Measurements from ENCODE around the gene ADAD2.

ADAD2 gene

DNA sequence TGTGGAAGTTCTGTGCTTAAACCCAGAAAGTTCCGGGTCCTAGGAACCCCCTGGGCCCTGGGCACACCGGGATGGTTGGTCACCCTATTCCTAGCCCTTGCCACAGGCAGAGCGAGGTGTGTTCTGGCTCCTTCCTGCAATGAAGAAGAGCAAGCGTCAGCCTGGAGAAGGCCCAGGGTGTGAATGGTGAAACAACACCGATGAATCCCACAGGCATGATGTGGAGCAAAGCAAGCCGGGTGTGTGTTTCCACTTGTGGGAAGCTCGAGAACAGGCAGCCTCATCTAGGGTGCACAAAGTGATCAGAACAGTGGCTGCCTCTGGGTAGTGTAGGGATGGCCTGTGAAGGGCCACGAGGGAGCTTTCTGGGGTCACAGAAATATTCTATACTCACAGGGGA lies 35.1 kb downstream of the ADAD2 start:
- no peak for DNase-seq

DNA sequence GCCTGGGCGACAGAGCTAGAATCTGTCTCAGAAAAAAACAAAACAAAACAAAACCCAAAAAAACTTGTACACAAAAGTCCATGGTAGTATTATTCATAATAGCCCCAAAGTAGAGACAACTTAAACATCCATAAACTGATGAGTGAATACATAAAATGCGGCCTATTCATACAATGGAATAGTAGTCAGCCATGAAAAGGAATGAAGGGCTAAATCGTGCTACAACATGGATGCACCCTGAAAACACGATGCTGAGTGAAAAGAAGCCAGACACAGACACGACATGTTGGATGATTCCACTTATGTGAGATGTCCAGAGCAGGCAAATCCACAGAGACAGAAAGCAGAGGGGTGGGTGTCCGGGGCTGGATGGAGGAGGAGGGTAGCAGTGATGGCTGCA lies 36.6 kb downstream of the ADAD2 start:
- DNase-seq = no peak

DNA sequence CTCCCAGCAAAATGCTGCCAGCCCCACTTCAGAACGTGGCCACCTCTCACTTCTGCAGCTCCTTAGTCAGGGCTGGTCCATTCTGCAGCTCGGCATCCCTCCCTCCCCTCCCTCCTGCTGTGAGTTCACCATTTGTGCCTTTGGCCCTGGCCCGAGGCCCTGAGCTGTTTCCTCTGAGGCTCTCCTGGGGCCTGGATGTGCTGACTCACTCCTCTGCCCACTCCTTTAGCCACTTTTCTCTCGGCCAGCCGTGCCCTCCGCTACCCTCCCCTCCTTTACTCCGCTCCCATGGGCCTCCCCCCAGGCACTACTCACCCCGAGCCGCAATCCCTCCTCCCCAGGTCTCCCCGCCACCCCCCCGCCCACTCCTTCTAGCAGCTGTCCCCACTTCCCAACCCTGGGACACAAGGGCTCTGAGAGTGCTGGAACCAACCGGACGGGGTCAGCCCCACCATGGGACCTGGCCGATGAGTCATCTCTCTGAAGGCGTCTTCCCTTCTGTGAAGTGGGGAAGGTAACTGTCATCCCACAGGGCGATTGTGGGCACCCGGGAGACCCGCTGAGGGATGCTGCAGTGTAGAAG lies 37.4 kb downstream of the ADAD2 start:
- peak; percentile 86 for DNase-seq

DNA sequence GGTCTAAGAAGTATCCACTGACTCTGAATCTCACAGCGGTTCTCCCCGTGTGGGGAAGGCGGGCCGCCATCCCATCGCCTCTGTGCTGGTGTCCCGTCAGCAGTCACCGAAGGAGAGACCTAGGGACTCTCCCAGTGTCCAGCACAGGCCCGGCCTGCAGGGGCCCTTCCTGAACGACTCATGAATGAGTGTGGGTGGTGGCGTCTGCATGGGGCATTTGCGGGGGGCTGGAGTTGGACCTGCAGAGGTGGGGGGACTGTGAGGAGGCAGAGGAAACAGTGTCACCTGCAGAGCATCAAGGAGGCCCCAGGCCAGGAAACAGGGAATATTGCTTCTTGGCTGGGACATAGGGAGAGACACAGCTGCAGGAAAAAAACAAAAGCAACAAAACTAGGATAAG lies 38.5 kb downstream of the ADAD2 start:
- DNase-seq = peak; percentile 35

DNA sequence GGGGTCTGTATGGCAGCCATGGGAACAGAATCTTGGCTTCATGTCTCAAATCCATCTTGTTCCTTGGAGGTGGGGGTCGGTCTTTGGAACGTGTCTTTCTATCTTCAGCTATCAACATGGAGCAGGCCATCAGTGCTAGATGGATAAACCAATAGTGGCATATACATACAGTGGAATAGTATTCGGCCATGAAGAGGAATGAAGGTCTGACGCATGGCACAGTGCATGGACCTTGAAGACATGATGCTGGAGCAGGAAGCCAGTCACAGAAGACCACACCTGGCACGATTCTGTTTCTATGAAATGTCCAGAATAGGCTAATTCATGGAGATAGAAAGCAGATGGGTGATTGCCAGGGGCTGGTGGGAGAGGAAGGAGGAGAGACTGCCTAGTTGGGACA lies 41.1 kb downstream of the ADAD2 start:
- DNase-seq = no peak

DNA sequence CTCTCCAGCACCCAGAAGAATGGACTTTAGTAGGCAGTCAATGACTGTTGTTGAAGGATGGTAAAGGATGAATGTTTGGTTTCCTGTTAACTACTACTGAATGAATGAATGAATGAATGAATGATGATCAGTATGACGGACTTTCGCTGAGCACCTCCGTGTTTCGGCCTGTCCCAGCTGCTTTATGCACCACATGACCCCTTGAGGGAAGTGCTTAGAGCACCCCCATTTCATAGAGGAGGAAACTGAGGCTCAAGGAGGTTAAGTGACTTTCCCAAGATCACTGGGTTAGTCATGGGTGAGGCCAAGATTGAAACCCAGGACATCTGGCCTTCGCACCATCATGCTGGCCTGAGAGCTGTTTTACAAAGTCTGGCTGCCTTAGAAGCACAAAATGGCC lies 42.0 kb downstream of the ADAD2 start:
- DNase-seq = no peak

DNA sequence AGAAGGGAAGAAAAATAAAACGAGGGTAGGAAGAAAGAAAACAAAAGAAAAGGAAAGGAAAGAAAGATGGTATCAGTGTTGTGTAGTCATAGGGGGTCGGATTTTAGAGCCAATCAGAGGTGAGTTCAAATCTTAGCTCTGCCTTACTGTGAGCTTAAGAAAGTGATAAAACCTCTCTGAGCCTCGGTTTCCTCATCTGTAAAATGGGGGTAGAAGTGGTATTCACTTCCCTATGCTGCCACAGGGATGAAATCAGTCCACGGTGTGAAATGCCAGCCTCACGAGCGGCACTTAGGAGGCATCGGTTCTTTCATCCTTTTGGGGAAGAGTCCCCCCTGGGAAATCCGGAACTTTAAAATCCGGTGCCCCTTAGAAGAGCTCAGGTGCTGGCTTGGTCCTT lies 42.8 kb downstream of the ADAD2 start:
- no peak for DNase-seq

DNA sequence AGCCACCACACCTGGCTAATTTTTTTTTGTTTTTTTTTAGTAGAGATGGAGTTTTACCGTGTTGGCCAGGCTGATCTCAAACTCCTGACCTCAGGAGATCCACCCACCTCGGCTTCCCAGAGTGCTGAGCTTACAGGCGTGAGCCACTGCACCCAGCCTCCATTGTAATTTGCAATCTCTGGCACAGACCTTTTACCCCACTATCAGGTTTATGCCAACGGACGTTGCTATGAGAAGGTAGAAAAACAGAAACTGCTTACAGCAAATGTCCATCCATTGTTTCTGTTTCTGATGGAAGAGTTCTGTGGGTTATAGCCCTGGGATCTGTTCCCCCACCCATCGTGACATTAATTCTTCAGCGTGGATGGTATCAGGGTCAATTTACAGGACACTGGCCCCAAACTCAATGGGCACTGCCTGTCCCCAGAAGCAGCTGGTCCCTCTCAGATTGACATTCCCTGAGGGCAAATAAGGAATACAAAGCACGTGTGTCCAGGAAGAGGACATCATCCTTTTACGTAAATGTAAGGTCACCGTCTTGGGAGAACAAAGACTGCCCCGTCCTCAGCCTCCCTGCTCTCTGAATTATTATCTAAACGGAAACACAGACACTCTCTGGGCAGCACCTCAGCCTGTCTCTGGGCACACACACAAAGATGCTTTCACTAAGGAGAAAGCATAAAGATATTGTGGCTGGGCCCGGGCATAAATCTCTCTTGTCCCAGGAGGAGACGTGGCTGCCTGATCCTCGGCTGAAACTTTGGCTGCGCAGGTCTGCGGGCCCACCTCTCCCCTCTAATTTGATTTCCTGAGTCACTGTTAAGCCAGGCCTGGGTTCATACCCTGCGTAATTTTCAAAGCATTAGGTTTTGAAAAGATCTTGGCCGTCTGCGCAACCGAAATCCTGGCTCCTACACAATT lies 43.6 kb downstream of the ADAD2 start:
- DNase-seq = peak; percentile 57

DNA sequence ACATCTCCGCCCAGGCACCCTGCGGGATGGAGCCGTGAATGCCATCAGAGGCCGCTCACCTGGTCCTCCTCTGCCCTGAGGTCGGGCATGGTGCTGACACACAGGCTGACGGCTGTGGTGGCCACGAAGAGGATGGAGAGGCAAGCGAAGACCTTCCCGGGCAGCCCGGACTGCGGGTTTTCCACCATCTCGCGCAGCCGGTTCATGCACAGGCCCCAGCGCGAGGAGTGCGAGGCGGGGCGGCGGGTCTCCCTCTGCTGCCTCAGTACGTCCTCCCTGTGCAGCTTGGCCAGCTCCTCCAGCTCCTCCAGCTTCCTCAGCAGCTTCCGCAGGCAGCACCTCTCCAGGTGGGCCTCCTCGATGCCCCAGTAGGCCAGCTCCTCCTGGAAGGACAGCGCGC lies 45.7 kb downstream of the ADAD2 start:
- no peak for DNase-seq

DNA sequence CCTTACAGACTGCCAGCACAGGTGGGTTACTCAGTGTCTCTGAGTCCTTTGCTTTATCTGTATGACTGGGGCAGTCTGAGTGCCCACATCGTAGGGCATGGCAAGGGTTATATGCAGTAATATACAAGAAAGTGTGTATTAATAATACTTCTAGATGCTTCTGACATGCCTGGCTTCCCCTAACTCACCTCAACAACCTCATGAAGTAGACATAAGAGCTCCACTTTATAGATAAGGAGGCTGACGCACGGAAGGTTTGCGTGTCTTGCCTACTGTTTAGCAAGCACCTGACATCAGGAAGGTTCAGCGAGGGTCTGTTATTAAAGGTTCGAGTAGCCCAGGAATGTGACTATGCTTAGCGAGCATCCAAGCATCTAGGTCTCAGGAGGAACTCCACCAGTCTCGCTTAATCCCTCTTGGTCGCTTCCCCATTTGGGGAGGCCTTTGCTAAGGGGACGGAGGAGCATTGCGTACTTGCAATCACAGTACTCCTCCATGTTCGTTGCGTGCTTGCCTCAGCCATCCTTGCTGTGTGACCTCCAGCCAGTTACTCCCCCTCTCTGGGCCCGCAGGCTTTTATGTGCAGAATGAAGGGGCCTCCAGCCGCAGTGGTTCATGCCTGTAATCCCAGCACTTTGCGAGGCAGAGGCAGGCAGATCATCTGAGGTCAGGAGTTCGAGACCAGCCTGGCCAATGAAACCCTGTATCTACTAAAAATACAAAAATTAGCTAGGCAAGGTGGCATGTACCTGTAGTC lies 47.2 kb downstream of the ADAD2 start:
- DNase-seq = no peak

DNA sequence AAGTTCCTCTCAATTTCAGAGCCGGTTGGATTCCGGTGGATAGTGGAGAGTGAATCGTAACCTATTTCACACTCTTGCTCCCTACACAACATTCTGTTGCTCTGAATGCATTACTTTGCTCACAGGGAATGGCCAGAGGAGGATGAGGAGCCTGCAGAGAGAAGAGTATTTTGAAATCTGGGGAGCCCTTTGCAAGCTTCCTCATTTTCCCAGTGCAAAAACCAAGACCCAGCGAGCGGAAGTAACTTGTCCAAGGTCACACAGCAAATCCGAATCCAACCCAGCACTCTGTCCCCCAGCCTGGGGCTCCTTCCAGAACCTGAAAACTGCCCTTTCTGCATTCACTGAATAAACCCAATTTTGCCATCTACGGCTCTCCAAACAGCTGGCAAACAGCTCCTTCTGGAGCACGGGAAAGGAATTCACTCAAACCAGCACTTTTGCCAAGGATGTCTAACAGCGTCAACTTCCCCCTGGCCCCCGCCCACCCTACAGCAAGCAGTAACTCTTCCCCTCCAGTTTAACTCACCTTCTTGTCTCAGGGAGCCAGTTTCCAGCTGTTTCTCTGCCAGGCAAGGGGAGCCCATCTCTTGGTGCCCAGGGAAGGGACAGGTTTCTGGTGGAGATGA lies 48.3 kb downstream of the ADAD2 start:
- DNase-seq = peak; percentile 52

DNA sequence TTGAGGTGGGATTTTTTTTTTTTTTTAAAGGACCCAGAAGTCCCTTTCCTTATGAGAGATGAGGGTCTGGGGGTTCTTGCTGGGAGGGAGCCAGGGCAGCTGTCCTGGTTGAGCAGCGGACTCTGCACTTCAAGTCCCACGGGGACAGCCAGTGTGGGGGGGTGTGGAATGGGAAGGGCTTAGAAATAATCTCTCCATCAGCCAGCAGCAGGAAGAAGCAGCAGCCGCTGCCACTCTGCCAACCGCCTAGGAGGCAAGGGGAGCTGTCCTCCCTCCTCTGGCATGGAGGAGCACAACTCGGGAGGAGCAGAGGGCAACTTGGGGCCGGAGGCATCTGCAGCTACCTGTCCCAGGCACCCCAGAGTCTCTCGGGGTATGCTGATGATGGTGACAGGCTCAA lies 49.0 kb downstream of the ADAD2 start, which contains the start of gene KCNG4:
TSS of gene KCNG4 (minus strand) at position 104 of the 400 bp plus-strand sequence. CDS start 2,527 bp downstream, outside the sequence.
- peak; percentile 48 for DNase-seq

DNA sequence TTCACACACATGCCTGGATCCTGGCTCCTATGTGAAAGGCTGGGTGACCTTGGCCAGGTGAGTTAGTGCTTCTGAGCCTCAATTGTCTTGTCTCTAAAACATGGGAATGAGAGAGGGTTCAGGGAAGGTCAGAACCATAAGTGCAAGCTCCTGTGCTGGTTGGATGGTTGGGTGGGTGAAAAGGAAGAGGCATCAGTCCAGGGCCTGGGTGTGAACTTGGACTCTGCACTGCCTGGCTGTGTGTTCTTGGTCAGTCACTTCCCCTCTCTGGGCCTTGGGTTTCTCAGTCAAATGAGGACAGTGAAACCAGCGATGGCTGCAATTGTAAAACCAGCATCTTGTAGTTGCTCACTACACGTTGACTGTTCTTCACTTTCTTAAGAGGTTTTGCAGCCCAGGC lies 49.5 kb downstream of the ADAD2 start:
- no peak for DNase-seq

DNA sequence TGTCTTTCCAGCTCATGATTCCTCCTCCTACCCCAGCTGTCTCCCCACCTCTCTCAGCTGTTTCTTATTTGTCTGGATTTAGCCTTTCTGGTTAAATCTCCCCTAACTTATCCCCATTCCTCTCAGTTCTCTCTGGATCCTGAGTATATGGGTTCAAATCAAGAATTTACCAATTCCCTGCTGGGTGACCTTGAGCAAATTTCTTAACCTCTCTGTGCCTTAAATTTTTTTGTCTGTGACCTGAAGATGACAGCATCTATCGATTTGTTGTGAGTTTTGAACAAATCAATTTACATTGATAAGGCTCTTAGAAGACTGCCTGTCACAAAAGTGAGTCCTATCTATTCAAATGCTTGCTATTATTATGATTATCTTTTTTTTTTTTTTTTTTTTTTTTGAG lies 50.8 kb downstream of the ADAD2 start:
- DNase-seq = no peak

DNA sequence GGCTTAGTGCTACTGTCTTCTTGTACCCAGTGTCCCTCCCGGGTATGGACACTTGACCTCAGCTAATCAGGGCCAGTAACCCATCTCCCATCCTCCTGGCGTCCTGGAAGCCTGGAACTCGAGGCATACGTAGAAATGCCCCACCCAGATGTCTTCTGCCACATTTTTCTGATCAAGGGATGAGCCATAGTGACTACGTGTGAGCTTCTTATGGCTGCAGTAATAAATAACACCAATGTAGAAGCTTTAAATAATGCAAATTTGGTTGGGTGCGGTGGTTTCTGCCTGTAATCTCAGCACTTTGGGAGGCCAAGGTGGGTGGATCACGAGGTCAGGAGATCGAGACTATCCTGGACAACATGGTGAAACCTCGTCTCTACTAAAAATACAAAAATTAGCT lies 51.9 kb downstream of the ADAD2 start:
- no peak for DNase-seq

DNA sequence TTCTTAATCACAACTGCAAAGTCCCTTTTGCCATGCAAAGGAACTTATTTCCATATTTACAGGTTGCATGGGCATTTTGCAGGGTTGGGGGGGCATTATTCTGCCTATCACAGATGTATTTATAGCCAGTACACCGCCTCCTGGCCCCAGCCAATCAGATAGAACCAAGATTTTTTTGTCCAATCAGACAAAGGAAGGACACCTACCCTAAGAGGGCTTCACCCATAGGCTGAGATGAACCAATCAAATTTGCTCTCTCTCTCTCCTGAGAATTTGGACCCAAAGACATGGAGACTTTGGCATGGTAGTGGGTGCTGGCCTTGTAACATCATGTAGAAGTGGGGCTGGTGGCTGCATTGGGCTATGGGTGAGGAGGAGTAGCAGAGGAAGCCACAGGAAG lies 52.8 kb downstream of the ADAD2 start:
- DNase-seq = no peak

DNA sequence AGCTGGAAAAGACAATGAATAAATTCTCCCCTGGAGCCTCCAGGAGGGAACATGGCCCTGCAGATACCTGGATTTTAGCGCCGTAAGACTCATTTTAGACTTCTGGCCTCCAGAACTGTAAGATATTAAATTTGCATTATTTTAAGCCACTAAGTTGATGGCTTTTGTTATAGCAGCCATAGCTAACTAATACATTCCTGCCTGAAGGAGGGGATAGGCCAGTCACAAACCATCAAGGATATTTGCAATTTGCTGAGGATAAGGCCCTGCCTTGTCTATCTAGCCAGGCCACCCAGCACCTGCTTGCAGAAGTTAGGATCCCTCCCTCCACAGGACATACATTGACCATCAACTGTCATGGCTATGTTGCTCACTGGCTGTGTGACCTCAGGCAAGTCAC lies 53.8 kb downstream of the ADAD2 start:
- no peak for DNase-seq

DNA sequence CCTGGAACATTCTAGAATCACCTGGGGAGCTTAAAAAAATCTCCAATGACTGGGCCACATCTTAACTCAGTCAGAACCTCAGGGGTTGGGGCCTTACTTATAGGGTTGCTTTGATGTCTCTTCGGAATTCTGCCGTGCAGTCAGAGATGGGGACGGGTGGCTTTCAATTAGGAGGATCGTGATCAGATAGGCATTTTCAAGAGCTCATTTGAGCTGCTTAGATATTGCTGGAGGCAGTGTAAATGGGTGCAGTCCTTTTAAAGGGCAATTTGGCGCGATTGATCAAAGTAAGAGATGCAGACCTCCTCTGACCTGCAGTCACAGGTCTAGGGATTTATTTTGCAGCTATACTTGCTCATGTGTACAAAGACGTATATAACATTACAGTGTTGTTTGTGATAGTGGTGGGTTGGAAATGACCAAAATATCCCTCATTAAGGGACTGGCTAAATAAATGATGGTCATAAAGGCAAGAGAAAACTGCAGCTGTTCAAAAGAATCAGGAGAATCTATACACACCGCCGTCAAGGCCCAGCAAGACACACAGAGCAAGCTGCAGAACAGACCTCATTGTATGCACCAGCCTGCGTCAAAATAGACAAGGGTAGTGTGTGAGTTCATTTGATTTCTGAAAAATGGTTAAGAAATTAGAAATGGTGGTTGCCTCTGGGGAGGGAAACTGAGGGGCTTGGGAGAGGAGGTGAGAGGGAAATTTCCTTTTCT lies 55.2 kb downstream of the ADAD2 start:
- DNase-seq = no peak

DNA sequence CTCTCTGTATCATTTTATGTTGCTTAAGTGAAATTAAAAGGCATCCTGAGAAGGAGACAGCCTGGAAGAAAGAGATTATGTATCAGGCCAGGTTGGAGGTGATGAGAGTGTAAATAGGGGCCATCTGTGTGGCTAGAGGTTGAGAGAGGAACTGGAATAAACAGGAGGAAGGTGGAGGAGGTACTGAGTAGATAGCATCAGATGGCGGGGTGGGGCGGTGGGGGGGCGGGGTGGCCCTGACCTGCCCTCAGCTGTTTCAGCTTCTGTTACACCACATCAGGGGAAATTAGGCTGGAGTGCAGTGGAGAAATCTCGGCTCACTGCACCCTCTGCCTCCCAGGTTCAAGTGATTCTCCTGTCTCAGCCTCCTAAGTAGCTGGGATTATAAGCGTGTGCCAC lies 55.7 kb downstream of the ADAD2 start:
- no peak for DNase-seq

Measured in right hindlimb (tissue), 1 donor.